ENCODE results near the gene FOXF2. TPM values are rescaled to one million over a fixed set of nuclear protein-coding genes. Genes with fewer than 3 reads are reported as not detected.

The FOXF2 gene
- total and polyA plus RNA-seq, 10 of the 15 experiments (the other 5 are each of a cell fraction or from before 2014, with no cell fraction given) = not detected

- H4K20me1 ChIP-seq (ENCODE audit: control insufficient read depth, insufficient read depth) = no peaks in the 10 kb centered on the region
- no peaks in the 10 kb centered on the region for H3K4me1 ChIP-seq (ENCODE audit: control insufficient read depth, insufficient read depth, low read length)
- H3K9me3 ChIP-seq (replicated peaks; ENCODE audit: control insufficient read depth, insufficient read depth, low read length) = peaks cover 2% of the 10 kb centered on the region; the same call in 1 of the 3 replicates
- DNase-seq (ENCODE audit: low read depth, low spot score) (no peak), ATAC-seq (no peak), FAIRE-seq (no peak)
- H3K9ac ChIP-seq (ENCODE audit: control insufficient read depth, insufficient read depth, low read length) = no peak overlapping the region
- ChIA-PET POLR2A (interaction anchor here (1.3 kb wide), 1 partner anchor 23 kb away, joined by 3 read pairs; no protein-coding TSS in a partner anchor), SMC1A (ENCODE audit: uncharacterized antibody, unreplicated experiment) (interaction anchor here (1.1 to 2.7 kb wide), 5 partner anchors 14 to 44 kb away, joined by 3 to 14 read pairs (median 4); no protein-coding TSS in a partner anchor), CTCF (interaction anchor here (0.9 to 3.9 kb wide), 12 partner anchors 14 to 1283 kb away, joined by 3 to 41 read pairs (median 4); no protein-coding TSS in a partner anchor), RAD21 (ENCODE audit: unreplicated experiment) (interaction anchor here (0.7 to 2.0 kb wide), 6 partner anchors 26 to 1247 kb away, joined by 3 to 7 read pairs (median 6); no protein-coding TSS in a partner anchor)
- BruUV-seq (replicated peaks) = no TSS peak
- H2AFZ ChIP-seq (ENCODE audit: control insufficient read depth, low read depth, low read length) = no peak overlapping the region
- no peaks in the 10 kb centered on the region for H3K79me2 ChIP-seq (ENCODE audit: control insufficient read depth, insufficient read depth, low read length)
- intact Hi-C loops (cut with micrococcal nuclease; ENCODE audit: unreplicated experiment) (loop anchor here (5.0 to 10.0 kb wide), 3 partner anchors 115 to 843 kb away; no protein-coding TSS in a partner anchor), in situ Hi-C loops (cut with MboI) (no loop called here)
- WGBS (ENCODE audit: insufficient coverage, insufficient replicate concordance, low lambda C conversion rate, missing lambda C conversion rate) = 32% methylated on average over 20 of the region's 21 CpGs
- H3K27me3 ChIP-seq (replicated peaks in 1 of 2; ENCODE audit: control insufficient read depth in 2 of 2, insufficient read depth in 2 of 2, low read length in 1 of 2) = peaks cover 0 to 3% of the 10 kb centered on the region in 2 experiments; a peak in 3 of 4 replicates
- no peak overlapping the region for H3K4me3 ChIP-seq
- no peaks in the 10 kb centered on the region for H3K36me3 ChIP-seq (ENCODE audit: control insufficient read depth in 2 of 2, insufficient read depth in 2 of 2, low read length in 1 of 2)
- H3K4me2 ChIP-seq (ENCODE audit: control insufficient read depth, insufficient read depth) = no peak overlapping the region
- no peak overlapping the region for H3K27ac ChIP-seq (ENCODE audit: control insufficient read depth, insufficient read depth)
- TF ChIP-seq CUX1 (IDR thresholded peaks at IDR 0.05; ENCODE audit: insufficient replicate concordance, low read depth, low read length) = no peak
- no peak for TF ChIP-seq PAX8 (IDR thresholded peaks at IDR 0.05)
- TF ChIP-seq SREBF1 (IDR thresholded peaks at IDR 0.05; ENCODE audit: low read length) = no peak
- TF ChIP-seq SMAD5 (IDR thresholded peaks at IDR 0.05; ENCODE audit: low read depth) = no peak
- no peak for TF ChIP-seq ZBTB4 (CRISPR knock-in tag; IDR thresholded peaks at IDR 0.05)
- no peak for TF ChIP-seq BRCA1 (IDR thresholded peaks at IDR 0.05; ENCODE audit: low read depth, low read length)
- TF ChIP-seq RELB (IDR thresholded peaks at IDR 0.05; ENCODE audit: low read depth) = no peak
- TF ChIP-seq RELA (IDR thresholded peaks at IDR 0.05; ENCODE audit: borderline replicate concordance, partially characterized antibody) = no peak
- no peak for TF ChIP-seq PBX3 (IDR thresholded peaks at IDR 0.05; ENCODE audit: insufficient replicate concordance, low read depth, low read length)
- TF ChIP-seq POLR2AphosphoS5 (IDR thresholded peaks at IDR 0.05; ENCODE audit: low read length) = no peak
Observed at GRCh38 chr6:1437553-1438406, 48.4 kb downstream of the FOXF2 start.
